ENCODE measurements around the gene TUBA1C. TPM values are rescaled to one million over a fixed set of nuclear protein-coding genes. Genes with fewer than 3 reads are reported as not detected.
"Not testable (repeated sequence)": the region's sequence is repeated elsewhere in the genome, so short reads cannot be mapped to it uniquely, and the experiment has no call there.

Gene TUBA1C
- total RNA-seq, 1 experiment from 2014 or later, result 2,544 TPM

- DNase-seq (ENCODE audit: low read depth), result not testable (repeated sequence)
Observed at GRCh38 chr12:49282740-49283375, 18.0 kb downstream of the TUBA1C start.

DNA sequence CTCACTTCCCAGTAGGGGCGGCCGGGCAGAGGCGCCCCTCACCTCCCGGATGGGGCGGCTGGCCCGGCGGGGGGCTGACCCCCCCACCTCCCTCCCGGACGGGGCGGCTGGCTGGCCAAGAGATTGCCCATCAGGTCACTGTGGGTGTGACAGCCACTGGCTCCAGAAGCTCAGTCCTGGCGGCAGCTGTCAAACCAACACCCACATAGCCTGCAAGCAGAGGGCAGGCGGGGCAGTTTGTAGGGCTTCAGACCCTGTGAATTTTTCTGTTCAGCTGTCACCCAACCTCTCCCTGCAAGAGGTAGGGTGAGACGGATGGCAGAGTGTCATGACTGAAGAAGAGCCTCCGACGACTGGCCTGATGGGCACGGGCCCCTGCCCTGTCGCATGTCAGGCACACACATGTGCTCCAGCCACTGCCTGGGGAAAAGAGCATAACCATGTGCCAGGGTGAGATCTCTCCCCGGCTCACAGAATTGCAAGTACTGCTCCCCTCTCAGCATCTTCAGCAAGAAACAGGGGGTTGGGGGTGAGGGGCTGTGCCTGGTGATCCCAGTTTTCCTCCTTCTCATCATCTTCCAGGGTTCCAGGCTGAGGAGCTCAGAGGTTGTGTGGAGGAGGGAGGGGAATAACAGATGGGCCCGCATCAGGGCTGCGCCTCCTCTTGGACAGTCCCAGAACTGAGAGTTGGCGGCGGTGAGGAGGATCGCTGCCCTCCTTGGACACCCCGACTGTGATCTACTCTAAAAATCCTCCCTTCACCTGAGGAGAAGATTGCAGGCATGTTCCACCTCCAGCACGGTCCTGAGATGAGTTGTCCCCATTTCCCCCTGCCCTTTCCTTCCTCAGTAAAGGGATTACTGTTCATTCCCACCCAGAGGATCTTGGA, 18.9 kb downstream of the TUBA1C start:
- DNase-seq (ENCODE audit: low read depth), result no peak

DNA sequence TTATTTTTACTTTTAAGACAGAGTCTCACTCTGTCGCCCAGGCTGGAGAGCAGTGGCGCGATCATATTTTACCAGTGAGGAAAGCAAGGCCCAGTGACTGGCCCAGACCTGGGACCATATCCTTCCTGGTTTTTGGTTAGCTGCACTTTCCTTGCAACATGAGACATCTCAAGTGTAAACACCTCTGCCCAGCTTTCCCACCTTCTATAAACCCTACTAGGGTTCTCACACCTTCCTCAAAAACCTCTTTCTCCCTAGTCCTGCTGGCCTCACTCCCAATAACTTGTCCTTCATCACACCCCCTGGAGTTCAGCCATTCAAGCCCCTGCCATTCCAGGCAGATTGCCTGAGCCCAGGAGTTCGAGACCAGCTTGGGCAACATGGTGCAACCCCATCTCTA, 19.8 kb downstream of the TUBA1C start:
- DNase-seq (ENCODE audit: low read depth), result no peak

DNA sequence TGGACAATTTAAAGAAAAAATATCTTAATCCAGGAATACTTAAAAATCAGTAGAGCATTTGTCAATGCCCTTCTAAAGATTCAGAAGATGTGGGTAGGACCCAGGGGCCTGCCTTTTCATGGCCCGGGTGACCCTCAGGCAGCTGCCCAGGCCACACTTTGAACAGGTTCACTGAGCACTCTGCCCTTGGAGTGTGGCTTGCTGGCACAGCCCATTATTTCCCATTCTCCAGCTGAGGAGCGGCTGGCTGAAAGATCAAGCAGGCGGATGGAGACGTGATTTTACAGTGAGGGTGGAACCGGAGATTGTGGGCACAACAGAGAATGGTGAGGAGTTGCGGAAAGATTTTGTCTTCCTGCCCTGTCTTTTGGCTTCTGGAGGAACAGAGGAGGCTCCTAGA, 23.0 kb downstream of the TUBA1C start:
- DNase-seq (ENCODE audit: low read depth), result no peak

DNA sequence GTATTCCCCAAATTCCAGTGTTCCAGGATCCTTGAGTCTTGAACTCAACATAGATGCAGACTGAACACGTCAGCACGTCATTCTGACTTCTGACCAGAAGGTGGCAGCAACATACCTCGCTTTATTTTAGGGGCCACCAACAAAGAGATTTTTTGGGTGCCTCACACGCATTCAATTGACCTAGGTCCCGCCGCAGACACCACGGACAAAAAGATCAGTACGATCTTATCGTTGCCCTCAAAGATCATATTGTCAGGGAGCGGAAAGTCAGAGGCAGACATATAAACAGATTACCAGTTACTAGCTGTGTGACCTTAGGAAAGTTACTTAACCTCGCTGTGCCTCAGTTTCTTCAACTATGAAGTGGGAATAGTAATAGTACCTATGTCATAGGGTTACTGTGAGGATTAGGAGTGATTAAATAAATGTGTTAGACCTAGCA, 23.6 kb downstream of the TUBA1C start:
- peak; percentile 61 for DNase-seq (ENCODE audit: low read depth)

DNA sequence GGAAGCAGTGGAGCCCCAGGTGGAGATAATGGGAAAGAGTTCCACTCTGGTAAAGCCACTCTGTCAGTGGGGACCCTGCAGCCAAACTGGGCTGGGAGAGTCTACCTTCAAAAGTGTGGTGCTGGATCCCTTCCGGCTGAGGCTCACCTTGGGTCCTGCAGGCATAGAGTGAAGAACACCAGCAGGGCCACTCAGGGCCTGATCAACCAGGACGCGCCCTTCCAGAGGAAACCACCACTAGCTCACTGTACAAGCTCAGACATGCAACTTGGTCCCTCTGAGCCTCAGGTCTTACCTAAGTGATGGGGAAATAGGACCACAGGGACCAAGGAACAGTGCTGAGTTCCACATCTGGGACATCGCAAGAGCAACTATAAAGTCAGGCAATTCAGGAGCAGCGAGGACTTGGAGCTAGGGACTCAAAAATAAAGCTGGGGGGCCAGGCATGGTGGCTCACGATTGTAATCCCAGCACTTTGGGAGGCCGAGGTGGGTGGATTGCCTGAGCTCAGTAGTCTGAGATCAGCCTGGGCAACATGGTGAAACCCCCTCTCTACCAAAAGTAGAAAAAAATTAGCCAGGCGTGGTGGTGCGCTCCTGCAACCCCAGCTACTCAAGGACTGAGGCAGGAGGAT, 24.2 kb downstream of the TUBA1C start:
- no peak for DNase-seq (ENCODE audit: low read depth)

DNA sequence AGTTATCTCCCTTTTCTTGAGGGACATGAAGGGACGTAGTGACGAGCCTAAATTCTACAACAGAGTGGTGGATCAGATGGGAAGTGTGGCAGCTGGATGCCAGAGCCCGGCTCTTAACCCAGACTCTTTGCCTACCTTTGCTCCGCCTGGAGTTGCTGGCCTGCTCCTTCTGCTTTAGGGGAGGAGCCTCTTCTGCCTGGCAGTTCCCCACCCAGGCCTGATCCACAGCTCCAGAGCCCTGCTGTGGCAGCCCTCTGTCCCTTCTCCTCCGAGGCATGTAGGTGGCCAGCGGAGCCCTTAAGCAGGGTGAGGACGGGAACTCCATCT, 27.8 kb downstream of the TUBA1C start:
- no peak for DNase-seq (ENCODE audit: low read depth)

- peak; percentile 42 for DNase-seq (ENCODE audit: low read depth)
Observed at GRCh38 chr12:49293056-49293956, 28.4 kb downstream of the TUBA1C start.

DNA sequence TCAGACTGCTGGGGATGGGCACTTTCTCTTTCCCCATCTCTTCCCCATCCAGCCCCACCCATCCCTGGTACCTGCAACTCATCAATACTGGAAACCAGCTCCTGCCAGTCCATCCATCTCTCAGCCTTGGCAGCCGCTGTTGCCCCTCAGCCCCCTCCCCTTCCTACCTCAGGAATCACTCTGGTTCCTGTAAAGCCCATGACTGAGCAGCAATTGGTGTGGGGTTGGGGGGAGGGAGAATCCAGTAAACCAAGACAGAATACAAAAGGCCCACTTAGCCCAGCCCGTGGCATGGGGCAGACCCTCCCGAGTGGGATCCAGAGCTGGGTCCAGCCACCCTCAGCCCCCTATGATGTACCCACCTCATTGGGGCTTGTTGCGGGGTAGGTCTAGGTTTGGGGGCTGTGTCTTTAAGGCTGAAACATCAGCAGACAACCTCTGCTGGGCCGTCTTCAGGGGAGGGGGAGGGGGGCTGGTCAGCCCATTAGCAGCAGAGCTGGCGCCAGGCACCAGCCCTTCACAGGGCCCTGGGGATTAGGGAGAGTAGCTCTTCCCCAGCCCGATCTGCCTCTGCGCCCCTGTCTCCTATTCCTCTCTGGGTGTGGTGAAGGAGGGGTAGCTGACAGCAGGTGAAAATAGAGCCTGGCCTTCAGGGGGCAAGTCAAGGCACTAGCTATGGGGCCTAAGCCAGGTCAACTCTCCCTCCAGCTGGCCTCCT, 29.4 kb downstream of the TUBA1C start:
- no peak for DNase-seq (ENCODE audit: low read depth)

DNA sequence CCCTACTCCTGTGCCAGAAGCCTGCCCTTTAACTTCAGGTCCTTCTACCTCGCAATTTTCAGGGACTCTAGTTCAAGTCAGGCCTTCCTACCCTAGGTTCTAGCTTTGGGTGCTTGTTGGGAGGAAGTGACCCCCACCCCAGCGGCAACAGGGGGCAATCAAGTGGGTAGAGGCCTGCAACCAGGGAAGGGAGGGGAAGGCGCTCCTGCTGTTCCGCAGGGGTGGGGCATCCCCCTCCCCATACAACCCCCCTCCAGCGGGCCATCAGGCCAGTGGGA, 29.9 kb downstream of the TUBA1C start:
- no peak for DNase-seq (ENCODE audit: low read depth)

GRCh38 chr12:49295082-49295936, 30.4 kb downstream of the TUBA1C start, which contains the start of gene PRPH:
Gene PRPH (plus strand): TSS chr12:49295147. CDS start chr12:49295201, 54 bp downstream.
- no peak for DNase-seq (ENCODE audit: low read depth)

DNA sequence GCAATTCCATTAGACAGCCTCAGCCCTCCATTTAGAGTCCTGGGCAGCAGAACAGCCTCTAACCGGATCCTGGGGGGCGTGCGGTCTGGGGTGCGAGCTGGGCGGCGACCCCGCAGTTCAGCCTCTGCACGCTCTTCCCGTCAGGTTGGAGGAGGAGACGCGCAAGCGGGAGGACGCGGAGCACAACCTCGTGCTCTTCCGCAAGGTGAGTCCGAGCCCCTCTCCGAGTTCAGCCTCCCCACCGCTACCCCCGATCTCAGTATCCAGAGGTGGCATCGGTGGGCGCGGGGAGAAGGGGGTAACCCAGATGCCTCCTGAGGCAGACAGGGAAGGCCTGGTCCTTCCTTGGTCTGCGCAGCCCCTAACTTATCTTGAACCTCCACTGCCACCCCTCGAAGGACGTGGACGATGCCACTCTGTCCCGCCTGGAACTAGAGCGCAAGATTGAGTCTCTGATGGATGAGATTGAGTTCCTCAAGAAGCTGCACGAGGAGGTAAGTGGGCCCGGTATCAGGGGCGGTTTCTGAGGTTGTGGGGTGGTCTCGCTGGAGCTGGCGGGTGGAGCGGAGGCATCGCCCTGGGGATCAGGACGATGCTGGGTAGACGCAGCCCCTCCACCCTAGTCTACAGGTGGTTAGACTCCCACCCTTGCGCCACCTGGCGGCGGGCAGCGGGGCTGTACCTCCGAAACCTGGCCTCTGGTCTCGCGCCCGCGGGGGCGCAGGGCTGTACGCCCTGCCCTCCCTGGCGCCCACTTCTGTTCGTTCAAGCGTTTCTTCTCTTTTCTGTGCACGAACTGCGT, 31.4 kb downstream of the TUBA1C start:
- DNase-seq (ENCODE audit: low read depth), result no peak

DNA sequence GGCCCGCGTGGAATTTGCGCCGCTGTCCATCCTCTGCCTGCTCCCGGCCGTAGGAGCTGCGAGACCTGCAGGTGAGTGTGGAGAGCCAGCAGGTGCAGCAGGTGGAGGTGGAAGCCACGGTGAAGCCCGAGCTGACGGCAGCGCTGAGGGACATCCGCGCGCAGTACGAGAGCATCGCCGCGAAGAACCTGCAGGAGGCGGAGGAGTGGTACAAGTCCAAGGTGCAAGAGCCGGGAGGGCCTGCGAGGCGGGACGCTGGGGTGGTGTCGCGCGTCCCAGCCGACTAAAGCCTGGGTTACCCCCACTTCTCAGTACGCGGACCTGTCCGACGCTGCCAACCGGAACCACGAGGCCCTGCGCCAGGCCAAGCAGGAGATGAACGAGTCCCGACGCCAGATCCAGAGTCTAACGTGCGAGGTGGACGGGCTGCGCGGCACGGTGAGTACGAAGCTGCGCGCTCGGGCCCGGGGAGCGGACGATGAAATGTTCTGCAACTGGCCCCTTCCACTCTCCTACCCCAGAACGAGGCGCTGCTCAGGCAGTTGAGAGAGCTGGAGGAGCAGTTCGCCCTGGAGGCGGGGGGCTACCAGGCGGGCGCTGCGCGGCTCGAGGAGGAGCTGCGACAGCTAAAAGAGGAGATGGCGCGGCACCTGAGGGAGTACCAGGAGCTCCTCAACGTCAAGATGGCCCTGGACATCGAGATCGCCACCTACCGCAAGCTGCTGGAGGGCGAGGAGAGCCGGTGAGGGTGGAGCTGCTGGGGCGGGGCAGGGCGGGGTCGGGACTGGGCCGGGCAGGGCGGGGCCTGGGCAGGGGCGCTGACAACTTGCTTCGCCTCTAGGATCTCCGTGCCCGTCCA, 32.2 kb downstream of the TUBA1C start:
- no peak for DNase-seq (ENCODE audit: low read depth)

GRCh38 chr12:49297695-49298060, 32.8 kb downstream of the TUBA1C start:
- DNase-seq (ENCODE audit: low read depth), result no peak

DNA sequence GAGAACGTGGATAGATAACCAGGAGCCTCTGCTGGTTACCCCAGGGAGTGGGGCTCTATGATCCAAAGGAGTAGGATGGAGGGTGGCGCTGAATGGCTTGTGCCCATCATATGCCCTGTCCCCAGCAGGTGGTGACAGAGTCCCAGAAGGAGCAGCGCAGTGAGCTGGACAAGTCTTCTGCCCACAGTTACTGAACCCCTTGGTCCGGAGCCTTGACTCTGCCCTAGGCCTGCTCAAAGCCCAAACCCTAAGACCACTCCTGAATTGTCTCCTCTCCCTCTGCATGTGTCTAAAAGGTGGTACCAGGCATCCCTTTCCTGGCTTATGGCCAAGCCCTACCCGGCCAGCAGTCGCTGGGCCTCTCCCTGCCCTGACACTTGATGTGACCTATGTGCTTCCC, 33.3 kb downstream of the TUBA1C start:
- no peak for DNase-seq (ENCODE audit: low read depth)

DNA sequence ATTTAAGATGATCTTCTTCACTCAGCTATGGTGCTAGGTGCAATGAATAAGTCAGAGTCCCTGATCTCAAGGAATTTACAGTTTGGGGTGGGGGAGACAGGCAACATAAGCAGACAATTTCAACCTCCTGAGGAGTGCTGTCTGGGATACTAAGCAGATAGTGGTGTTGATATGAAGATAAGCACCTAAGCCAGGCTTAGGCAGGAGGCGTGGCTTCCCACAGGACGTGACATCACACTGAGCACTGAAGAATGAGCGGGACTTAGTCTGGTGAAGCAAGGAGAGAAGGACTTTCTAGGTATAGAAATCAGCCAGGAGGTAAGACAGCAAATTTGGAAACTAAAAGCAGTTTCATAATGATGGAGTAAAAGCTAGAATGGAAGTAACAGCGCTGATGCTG, 36.9 kb downstream of the TUBA1C start:
- DNase-seq (ENCODE audit: low read depth), result no peak

DNA sequence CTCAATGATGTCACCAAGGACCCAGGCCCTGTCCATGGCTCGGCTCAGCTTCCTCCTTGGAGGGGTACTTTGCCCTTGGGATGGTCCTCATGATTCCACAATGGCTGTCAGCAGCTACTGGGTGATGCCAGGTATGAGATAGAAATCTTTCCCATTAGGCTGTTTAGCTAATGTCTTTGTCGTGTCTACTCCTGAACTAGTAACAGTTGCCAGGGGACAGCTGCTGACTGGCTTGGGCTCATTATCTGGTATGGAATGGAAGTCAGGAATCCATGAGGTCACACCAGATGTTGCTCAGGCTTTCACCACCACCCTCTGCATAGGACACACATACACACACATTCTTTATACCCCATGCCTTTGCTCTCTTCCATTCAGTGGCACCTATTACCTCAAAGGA, 39.3 kb downstream of the TUBA1C start:
- no peak for DNase-seq (ENCODE audit: low read depth)
